OCI-LY3 (cell line): ENCODE measurements around the gene EIF1AX.
A peak's percentile ranks its signal among the peaks of the same experiment; 100 is the strongest.

Experiments
- H2AFZ ChIP-seq: fragments of 200-600, 300-600 bp; shearing (Covaris generic); 2 replicates; pipeline ENCODE4 v1.6.0; 2014; ENCODE audit warnings: antibody characterized with exemption, low read depth, low read length
- H3K27ac ChIP-seq: fragments of 200-600, 300-600 bp; sonication (generic); 2 replicates; pipeline ENCODE4 v1.5.1; 2014; ENCODE audit warnings: mild to moderate bottlenecking, low read length, moderate library complexity, mixed read lengths
- H3K27me3 ChIP-seq: fragments of 200-600, 300-600 bp; sonication (generic); 2 replicates; pipeline ENCODE4 v1.6.1; 2014; ENCODE audit warnings: low read depth, low read length, mixed read lengths
- H3K36me3 ChIP-seq: fragments of 200-600, 300-600 bp; sonication (generic); replicated peaks from 2 replicates; pipeline ENCODE3; 2014; ENCODE audit warnings: low read depth, low read length, mixed read lengths
- H3K4me1 ChIP-seq: fragments of 300-600, 200-600 bp; sonication (generic); 2 replicates; pipeline ENCODE4 v1.6.1; 2014; ENCODE audit warnings: low read length, mixed read lengths
- H3K4me2 ChIP-seq: fragments of 200-600, 300-600 bp; sonication (generic); 2 replicates; pipeline ENCODE4 v1.6.1; 2014; ENCODE audit warnings: low read length, mixed read lengths
- H3K4me3 ChIP-seq: fragments of 300-600, 200-600 bp; sonication (generic); 2 replicates; pipeline ENCODE4 v1.5.1; 2014; ENCODE audit warnings: antibody characterized with exemption, mild to moderate bottlenecking, low read length, moderate library complexity
- H3K79me2 ChIP-seq: fragments of 300-600, 200-600 bp; shearing (Covaris generic); 2 replicates; pipeline ENCODE4 v1.6.1; 2014; ENCODE audit warnings: mild to moderate bottlenecking, low read length, mixed read lengths
- H3K9ac ChIP-seq: fragments of 300-600, 200-600 bp; shearing (Covaris generic); 2 replicates; pipeline ENCODE4 v1.6.0; 2014; ENCODE audit warnings: mild to moderate bottlenecking, low read length, moderate library complexity
- H3K9me3 ChIP-seq: fragments of 200-600, 300-600 bp; shearing (Covaris generic); 2 replicates; pipeline ENCODE4 v1.6.1; 2014; ENCODE audit warnings: low read length, mixed read lengths; ENCODE audit not compliant: insufficient read depth
- H4K20me1 ChIP-seq: fragments of 200-600, 300-600 bp; sonication (generic); 2 replicates; pipeline ENCODE4 v1.6.1; 2016; ENCODE audit warnings: low read length, mixed read lengths; ENCODE audit not compliant: insufficient read depth
- EZH2phosphoT487 ChIP-seq: fragments of 200-600 bp; shearing (Covaris generic); IDR thresholded peaks from 2 replicates; pipeline ENCODE4 v1.6.1; 2018; ENCODE audit warnings: antibody characterized with exemption, mixed run types, low read depth
- TF ChIP-seq, protein P1 (sequence below): fragments of 200-600, 300-600 bp; sonication (generic); IDR thresholded peaks from 2 replicates; pipeline ENCODE4 v1.5.1; 2014; ENCODE audit warnings: antibody characterized with exemption, low read length, low read depth

The EIF1AX gene, protein sequence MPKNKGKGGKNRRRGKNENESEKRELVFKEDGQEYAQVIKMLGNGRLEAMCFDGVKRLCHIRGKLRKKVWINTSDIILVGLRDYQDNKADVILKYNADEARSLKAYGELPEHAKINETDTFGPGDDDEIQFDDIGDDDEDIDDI

DNA sequence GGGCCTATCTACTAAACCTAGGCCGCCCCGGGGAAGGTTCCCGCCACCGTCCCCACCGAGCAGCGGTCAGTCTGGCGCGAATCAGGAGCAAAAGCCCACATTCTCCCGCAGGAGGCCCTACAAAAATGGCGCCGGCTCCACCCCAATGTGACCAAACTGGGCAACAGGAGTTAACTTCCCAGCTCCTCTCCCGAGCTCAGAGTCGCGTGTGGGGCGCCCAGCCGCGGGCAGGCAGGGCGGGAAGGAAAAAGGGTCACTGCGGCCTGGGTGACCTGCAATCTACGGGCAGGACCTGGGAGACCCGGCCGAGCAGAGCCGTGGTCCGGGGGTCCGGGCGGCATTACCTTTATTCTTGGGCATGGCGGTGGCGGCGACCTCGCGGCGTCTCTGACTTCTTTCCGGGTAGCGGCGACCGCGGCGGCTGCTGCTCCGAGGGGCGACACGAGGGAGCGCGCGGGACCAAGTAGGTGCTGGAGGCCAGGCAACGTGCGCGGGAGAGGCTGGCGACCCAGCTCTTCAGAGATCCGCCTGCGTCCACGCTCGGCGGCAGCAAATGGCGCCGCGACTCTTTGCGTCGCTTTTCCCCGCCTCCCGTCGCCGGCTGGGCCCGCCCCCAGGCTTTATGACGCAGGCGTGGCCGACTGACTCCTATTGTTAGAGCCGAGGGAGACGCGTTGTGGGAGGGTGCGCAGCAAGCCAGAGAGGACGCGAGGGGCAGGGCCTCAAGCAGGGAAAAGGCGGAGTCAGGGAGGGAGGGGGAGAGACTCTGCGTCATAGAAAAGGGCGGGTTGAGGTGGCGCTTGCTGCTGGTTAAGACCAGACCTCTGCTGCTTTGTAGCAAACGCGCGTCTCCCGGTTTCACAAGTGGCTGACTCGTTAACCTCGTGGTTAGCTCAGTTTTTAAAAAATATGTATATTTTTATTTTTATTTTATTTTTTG lies at the start of gene EIF1AX:
EIF1AX (minus strand) TSS at position 558 of the 940 bp plus-strand sequence; CDS start at position 360, 198 bp downstream.
- Histone ChIP-seq H3K9ac (peak within 1 kb of the TSS; percentile 87), H4K20me1 (peaks cover 18% of the 10 kb centered on the region), H3K4me1 (peaks cover 19% of the 10 kb centered on the region), H3K79me2 (peaks cover 47% of the 10 kb centered on the region), H3K4me2 (peak within 1 kb of the TSS; percentile 71), H3K4me3 (peak within 1 kb of the TSS; percentile 93), H3K27ac (peak within 1 kb of the TSS; percentile 31), H3K27me3 (no peaks in the 10 kb centered on the region), H2AFZ (no peak within 1 kb of the TSS), H3K36me3 (peaks cover 20% of the 10 kb centered on the region), H3K9me3 (no peaks in the 10 kb centered on the region)
- TF ChIP-seq, protein P1, sequence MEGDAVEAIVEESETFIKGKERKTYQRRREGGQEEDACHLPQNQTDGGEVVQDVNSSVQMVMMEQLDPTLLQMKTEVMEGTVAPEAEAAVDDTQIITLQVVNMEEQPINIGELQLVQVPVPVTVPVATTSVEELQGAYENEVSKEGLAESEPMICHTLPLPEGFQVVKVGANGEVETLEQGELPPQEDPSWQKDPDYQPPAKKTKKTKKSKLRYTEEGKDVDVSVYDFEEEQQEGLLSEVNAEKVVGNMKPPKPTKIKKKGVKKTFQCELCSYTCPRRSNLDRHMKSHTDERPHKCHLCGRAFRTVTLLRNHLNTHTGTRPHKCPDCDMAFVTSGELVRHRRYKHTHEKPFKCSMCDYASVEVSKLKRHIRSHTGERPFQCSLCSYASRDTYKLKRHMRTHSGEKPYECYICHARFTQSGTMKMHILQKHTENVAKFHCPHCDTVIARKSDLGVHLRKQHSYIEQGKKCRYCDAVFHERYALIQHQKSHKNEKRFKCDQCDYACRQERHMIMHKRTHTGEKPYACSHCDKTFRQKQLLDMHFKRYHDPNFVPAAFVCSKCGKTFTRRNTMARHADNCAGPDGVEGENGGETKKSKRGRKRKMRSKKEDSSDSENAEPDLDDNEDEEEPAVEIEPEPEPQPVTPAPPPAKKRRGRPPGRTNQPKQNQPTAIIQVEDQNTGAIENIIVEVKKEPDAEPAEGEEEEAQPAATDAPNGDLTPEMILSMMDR: no peak
- no peak for TF ChIP-seq EZH2phosphoT487

DNA sequence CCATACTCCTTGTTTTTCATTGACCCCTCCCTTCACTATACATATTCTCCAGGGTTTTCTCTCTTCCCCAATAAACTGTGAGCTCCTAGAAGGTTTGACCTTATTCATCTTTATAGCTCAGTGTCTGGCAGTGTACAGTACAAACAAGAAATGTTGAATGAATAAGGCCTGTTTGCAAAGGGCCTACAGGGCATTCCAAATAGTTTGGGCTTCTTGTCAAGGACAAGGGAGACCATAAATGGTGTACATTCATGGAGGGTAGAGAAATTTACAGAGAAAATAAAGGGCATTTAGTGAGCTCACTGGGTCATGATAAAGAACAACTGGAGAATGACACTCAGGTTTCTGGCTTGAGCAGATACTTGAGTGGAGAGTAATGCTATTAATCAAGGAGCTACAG lies 47.5 kb upstream of the EIF1AX start:
- H3K4me3 ChIP-seq: no peak overlapping the region
- H4K20me1 ChIP-seq: no peaks in the 10 kb centered on the region
- no peaks in the 10 kb centered on the region for H3K79me2 ChIP-seq
- no peak overlapping the region for H3K4me2 ChIP-seq
- no peaks in the 10 kb centered on the region for H3K4me1 ChIP-seq
- no peak overlapping the region for H3K27ac ChIP-seq
- no peaks in the 10 kb centered on the region for H3K27me3 ChIP-seq
- no peak overlapping the region for H3K9ac ChIP-seq
- H3K9me3 ChIP-seq: no peaks in the 10 kb centered on the region
- H3K36me3 ChIP-seq: peaks cover 5% of the 10 kb centered on the region
- TF ChIP-seq, protein P1: no peak
- no peak for TF ChIP-seq EZH2phosphoT487
- no peak overlapping the region for H2AFZ ChIP-seq

DNA sequence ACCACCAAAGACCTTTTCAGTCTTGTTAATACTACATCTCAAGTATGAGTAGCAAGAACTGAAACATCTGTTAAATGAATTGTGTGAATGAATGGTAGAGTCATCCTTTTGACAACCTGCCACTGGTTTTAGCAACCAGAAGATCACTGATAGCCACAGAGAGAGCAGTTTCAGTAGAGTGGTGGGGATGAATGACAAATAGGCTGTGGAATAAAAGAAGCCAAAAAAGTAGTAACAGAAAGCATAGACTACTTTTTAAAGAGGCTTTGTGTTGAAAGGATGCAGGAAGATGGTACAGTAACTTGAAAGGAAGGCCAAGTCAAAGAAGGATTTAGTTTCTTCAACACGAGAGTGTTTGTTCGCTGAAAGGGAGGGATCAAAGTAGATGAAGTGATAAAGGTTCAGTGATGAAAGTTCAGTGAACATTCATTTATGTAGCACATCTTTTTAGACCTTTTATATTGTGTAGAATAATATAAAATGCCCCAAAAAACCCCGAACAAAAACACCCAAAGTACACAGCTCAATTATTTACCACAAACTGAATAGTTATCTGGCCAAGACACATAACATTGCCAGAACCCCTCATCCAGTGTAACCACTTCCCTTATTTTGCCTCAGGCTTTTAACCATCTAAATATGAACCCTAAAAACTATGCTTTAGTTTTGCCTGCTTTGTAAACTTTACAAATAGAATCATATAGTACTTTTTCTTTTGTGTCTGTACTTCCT lies 40.1 kb upstream of the EIF1AX start:
- Histone ChIP-seq H3K36me3 (peaks cover 3% of the 10 kb centered on the region), H3K9ac (no peak overlapping the region), H3K79me2 (no peaks in the 10 kb centered on the region), H3K27me3 (no peaks in the 10 kb centered on the region), H4K20me1 (no peaks in the 10 kb centered on the region), H3K9me3 (no peaks in the 10 kb centered on the region), H3K4me1 (no peaks in the 10 kb centered on the region), H3K4me3 (no peak overlapping the region), H3K4me2 (no peak overlapping the region), H3K27ac (no peak overlapping the region), H2AFZ (no peak overlapping the region)
- no peak for TF ChIP-seq EZH2phosphoT487
- TF ChIP-seq, protein P1: no peak

- TF ChIP-seq EZH2phosphoT487: no peak
- TF ChIP-seq, protein P1: no peak
- Histone ChIP-seq H3K4me3 (no peak overlapping the region), H3K9me3 (no peaks in the 10 kb centered on the region)
Observed at GRCh38 chrX:20177093-20177492, 35.5 kb upstream of the EIF1AX start.

More at GRCh38 chrX:20177093-20177492, 35.5 kb upstream of the EIF1AX start:
- Histone ChIP-seq H3K27ac (no peak overlapping the region), H2AFZ (no peak overlapping the region), H3K27me3 (no peaks in the 10 kb centered on the region), H3K9ac (no peak overlapping the region), H3K4me2 (no peak overlapping the region), H3K79me2 (no peaks in the 10 kb centered on the region), H3K4me1 (no peaks in the 10 kb centered on the region), H3K36me3 (peaks cover 23% of the 10 kb centered on the region), H4K20me1 (no peaks in the 10 kb centered on the region)
